Ishikawa (cell line): ENCODE results near the gene SIPA1.

Experiments used
- CEBPB ChIP-seq: IDR thresholded peaks from 2 replicates; pipeline ENCODE4 v1.6.1; 2012
- CREB1 ChIP-seq: IDR thresholded peaks from 2 replicates; pipeline ENCODE4 v1.6.1; 2012; ENCODE audit warnings: low read depth
- EGR1 ChIP-seq: IDR thresholded peaks from 2 replicates; pipeline ENCODE4 v1.6.1; 2012
- EP300 ChIP-seq: IDR thresholded peaks from 2 replicates; pipeline ENCODE4 v1.6.1; 2012; ENCODE audit warnings: borderline replicate concordance
- FOXM1 ChIP-seq: IDR thresholded peaks from 2 replicates; pipeline ENCODE4 v1.6.1; 2012; ENCODE audit warnings: low read depth, borderline replicate concordance
- MAX ChIP-seq: IDR thresholded peaks from 2 replicates; pipeline ENCODE4 v1.6.1; 2012
- NFIC ChIP-seq: IDR thresholded peaks from 2 replicates; pipeline ENCODE4 v1.6.1; 2012
- RAD21 ChIP-seq: IDR thresholded peaks from 2 replicates; pipeline ENCODE4 v1.6.1; 2012; ENCODE audit warnings: low read depth
- REST ChIP-seq: IDR thresholded peaks from 2 replicates; pipeline ENCODE4 v1.6.1; 2012; ENCODE audit warnings: low read depth, mild to moderate bottlenecking
- TAF1 ChIP-seq: IDR thresholded peaks from 2 replicates; pipeline ENCODE4 v1.6.1; 2012; ENCODE audit warnings: low read depth, mild to moderate bottlenecking
- TCF12 ChIP-seq: IDR thresholded peaks from 2 replicates; pipeline ENCODE4 v1.6.1; 2012; ENCODE audit warnings: low read depth
- TEAD4 ChIP-seq: IDR thresholded peaks from 2 replicates; pipeline ENCODE4 v1.6.1; 2012
- USF1 ChIP-seq: IDR thresholded peaks from 2 replicates; pipeline ENCODE4 v1.6.1; 2012
- YY1 ChIP-seq: IDR thresholded peaks from 2 replicates; pipeline ENCODE4 v1.6.1; 2012; ENCODE audit warnings: low read depth
- ZBTB7A ChIP-seq: IDR thresholded peaks from 2 replicates; pipeline ENCODE4 v1.6.1; 2012; ENCODE audit warnings: low read depth

The SIPA1 gene

GRCh38 chr11:65615229-65615949 lies 22.5 kb upstream of the SIPA1 start, which contains the start of gene PCNX3:
Gene PCNX3, plus strand, starts transcription at chr11:65615776. Its CDS starts 536 bp downstream, at chr11:65616312.
- TF ChIP-seq MAX: peak; percentile 85; the same call in 1 of the 2 replicates
- peak; percentile 85 for TF ChIP-seq CREB1
- TF ChIP-seq EP300: peak; percentile 51; the same call in 1 of the 2 replicates
- TF ChIP-seq YY1: peak; percentile 82
- TF ChIP-seq FOXM1: no peak
- TF ChIP-seq NFIC: no peak
- no peak for TF ChIP-seq RAD21
- TF ChIP-seq CEBPB: no peak
- TF ChIP-seq ZBTB7A: no peak
- no peak for TF ChIP-seq USF1
- no peak for TF ChIP-seq REST
- peak; percentile 63; the same call in 1 of the 2 replicates for TF ChIP-seq TCF12
- TF ChIP-seq EGR1: no peak
- TF ChIP-seq TAF1: peak; percentile 54; the same call in 1 of the 2 replicates
- TF ChIP-seq TEAD4: no peak

- TF ChIP-seq TAF1: no peak; the same call in 1 of the 2 replicates
- TF ChIP-seq CREB1: no peak
- no peak for TF ChIP-seq TEAD4
- TF ChIP-seq YY1: no peak
- TF ChIP-seq EGR1: no peak
- TF ChIP-seq NFIC: no peak
- no peak for TF ChIP-seq USF1
- no peak for TF ChIP-seq RAD21
- no peak; the same call in 1 of the 2 replicates for TF ChIP-seq ZBTB7A
- no peak for TF ChIP-seq TCF12
- no peak for TF ChIP-seq FOXM1
- TF ChIP-seq EP300: no peak
- TF ChIP-seq CEBPB: no peak
- no peak for TF ChIP-seq REST
- no peak; the same call in 1 of the 2 replicates for TF ChIP-seq MAX
Observed at GRCh38 chr11:65615950-65616574, 21.8 kb upstream of the SIPA1 start.

GRCh38 chr11:65616575-65617001 lies 21.3 kb upstream of the SIPA1 start:
- no peak for TF ChIP-seq MAX

GRCh38 chr11:65617136-65617850 lies 20.6 kb upstream of the SIPA1 start:
- TF ChIP-seq RAD21: no peak
- no peak for TF ChIP-seq REST
- TF ChIP-seq TCF12: no peak
- no peak for TF ChIP-seq MAX
- no peak for TF ChIP-seq EP300
- no peak for TF ChIP-seq ZBTB7A
- TF ChIP-seq TEAD4: no peak
- no peak for TF ChIP-seq EGR1
- TF ChIP-seq FOXM1: no peak
